Measurements from ENCODE around the gene NEMP2.

NEMP2 gene

DNA sequence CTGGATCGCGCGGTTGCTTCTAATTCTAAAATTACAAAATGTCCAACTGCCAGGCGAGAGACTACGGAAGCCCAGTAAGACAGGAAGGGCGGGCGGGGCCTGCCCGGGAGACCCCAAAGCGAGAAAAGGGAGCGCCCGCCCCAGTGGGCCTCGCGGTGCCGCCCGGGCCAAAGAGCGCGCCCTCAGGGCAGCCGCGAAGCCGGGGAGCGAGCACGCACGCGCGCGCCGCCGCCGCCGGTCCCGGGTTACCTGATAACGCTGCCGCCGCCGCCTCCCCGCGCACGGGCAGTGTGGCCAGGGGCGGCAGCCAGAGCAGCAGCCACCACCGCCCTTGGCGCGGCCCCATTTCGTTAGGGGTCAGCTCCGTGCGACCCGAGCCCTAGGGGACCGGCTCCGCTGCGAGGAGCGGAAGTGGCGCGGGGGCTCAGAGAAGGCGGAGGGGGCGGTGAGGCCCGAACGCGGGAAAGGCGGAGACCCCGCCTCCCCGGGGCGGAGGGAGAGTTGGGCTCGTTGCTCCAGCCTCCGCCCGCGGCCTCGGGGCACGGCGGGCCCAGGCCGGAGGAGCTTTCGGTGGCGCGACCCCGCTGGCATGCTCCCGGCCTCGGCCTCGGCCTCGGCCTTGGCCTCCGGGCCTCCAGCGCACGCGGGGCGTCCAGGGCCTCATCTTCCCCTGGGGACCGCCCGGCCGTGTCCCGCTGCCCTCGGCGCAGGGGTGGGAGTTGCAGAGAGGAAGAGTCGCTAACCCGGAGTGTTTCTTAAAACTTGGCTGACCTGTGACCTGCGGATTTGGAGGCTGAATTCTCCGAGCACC is at the start of gene NEMP2:
Gene NEMP2 (minus strand): TSS at position 413 of the 811 bp plus-strand sequence. CDS start 67 bp downstream, at position 346.
- H3K27ac ChIP-seq, result peak within 1 kb of the TSS; percentile 60
- no peaks in the 10 kb centered on the region for H3K27me3 ChIP-seq (replicated peaks)
- in situ Hi-C loops (cut with HindIII; ENCODE audit: low pct_ligation_motif_present, low sequenced_read_pairs), result no loop called here
- peak within 1 kb of the TSS; percentile 68 for H3K4me3 ChIP-seq (ENCODE audit: low read depth, low read length)
- H3K36me3 ChIP-seq (replicated peaks), result no peaks in the 10 kb centered on the region
- no peak for TF ChIP-seq CTCF (IDR thresholded peaks at IDR 0.05; ENCODE audit: low read depth, low read length, missing control alignments)
- peak; percentile 34 for DNase-seq

- no peaks in the 10 kb centered on the region for H3K36me3 ChIP-seq (replicated peaks)
Observed at GRCh38 chr2:190583507-190584337, 49.2 kb upstream of the NEMP2 start.

DNA sequence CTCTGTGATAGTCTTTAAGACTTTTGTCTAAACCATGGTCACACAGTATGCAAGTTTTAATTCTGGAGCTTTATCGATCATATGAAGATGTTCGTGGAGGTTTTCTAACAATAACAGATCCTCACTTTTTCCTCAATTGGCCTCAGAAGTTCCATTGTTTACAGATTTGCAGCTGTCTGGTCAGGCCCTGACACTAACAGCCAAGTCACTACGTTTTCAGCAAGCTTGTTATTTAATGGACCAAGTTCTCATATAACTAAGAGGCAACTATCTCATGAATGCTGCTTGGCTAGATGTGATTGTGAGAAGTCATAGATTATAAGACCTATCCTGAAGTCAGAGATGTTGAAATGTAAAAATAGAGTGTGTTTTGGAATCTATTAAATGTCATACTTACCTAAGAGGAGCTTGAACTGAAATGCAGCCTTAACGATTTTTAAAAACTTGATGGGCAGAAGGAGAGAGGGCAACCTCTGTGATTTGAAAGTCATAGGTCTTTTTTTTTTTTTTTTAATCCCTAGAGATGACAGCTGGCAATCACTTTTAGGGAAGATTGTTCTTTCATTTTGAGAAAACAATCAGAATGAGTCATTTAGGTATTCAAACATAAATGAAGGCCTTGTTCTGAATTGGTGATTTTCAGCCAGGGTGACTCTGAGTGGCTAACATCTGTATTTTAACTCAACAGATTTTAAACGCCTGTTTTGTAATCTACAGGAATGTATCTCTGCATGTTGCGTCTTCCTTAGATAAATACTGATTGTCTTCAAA is 48.4 kb upstream of the NEMP2 start:
- DNase-seq, result no peak

More at GRCh38 chr2:190583507-190584337, 49.2 kb upstream of the NEMP2 start:
- Histone ChIP-seq H3K4me3 (ENCODE audit: low read depth, low read length) (no peak overlapping the region), H3K27me3 (replicated peaks) (no peaks in the 10 kb centered on the region), H3K27ac (no peak overlapping the region)
- peak; percentile 27 for DNase-seq
- in situ Hi-C loops (cut with HindIII; ENCODE audit: low pct_ligation_motif_present, low sequenced_read_pairs), result no loop called here
- no peak for TF ChIP-seq CTCF (IDR thresholded peaks at IDR 0.05; ENCODE audit: low read depth, low read length, missing control alignments)

GRCh38 chr2:190582019-190582418 is 47.5 kb upstream of the NEMP2 start:
- H3K4me3 ChIP-seq (ENCODE audit: low read depth, low read length), result no peak overlapping the region
- in situ Hi-C loops (cut with HindIII; ENCODE audit: low pct_ligation_motif_present, low sequenced_read_pairs), result no loop called here
- no peak for DNase-seq
- no peak overlapping the region for H3K27ac ChIP-seq
- no peak for TF ChIP-seq CTCF (IDR thresholded peaks at IDR 0.05; ENCODE audit: low read depth, low read length, missing control alignments)
- no peaks in the 10 kb centered on the region for H3K27me3 ChIP-seq (replicated peaks)
- no peaks in the 10 kb centered on the region for H3K36me3 ChIP-seq (replicated peaks)

More for the DNA sequence above, 48.4 kb upstream of the NEMP2 start:
- Histone ChIP-seq H3K27ac (peak overlapping the region; percentile 33), H3K4me3 (ENCODE audit: low read depth, low read length) (no peak overlapping the region), H3K27me3 (replicated peaks) (no peaks in the 10 kb centered on the region), H3K36me3 (replicated peaks) (no peaks in the 10 kb centered on the region)
- in situ Hi-C loops (cut with HindIII; ENCODE audit: low pct_ligation_motif_present, low sequenced_read_pairs), result no loop called here
- TF ChIP-seq CTCF (IDR thresholded peaks at IDR 0.05; ENCODE audit: low read depth, low read length, missing control alignments), result no peak

- TF ChIP-seq CTCF (IDR thresholded peaks at IDR 0.05; ENCODE audit: low read depth, low read length, missing control alignments), result no peak
- Histone ChIP-seq H3K27ac (no peak overlapping the region), H3K27me3 (replicated peaks) (no peaks in the 10 kb centered on the region), H3K4me3 (ENCODE audit: low read depth, low read length) (no peak overlapping the region), H3K36me3 (replicated peaks) (no peaks in the 10 kb centered on the region)
- in situ Hi-C loops (cut with HindIII; ENCODE audit: low pct_ligation_motif_present, low sequenced_read_pairs), result no loop called here
- no peak for DNase-seq
Observed at GRCh38 chr2:190579915-190580846, 45.7 kb upstream of the NEMP2 start.

All from brain microvascular endothelial cell (primary cell).